Endothelial cell of umbilical vein (primary cell): ENCODE data around the gene ZDHHC5. TPM values are rescaled to one million over a fixed set of nuclear protein-coding genes. Genes with fewer than 3 reads are reported as not detected.

Experiments
- BruUV-seq: library from RNA; stranded (reverse); fragments of 400-500 nt; replicated peaks from 2 replicates; lab custom pipeline; 2021; lab: Mats Ljungman, UMichigan
- CTCF ChIA-PET: fragments of 300-600, 350-600 bp; sonication (Branson Sonifier 250); formaldehyde crosslinking; loops from one replicate; lab custom pipeline; 2021; ENCODE audit warnings: antibody characterized with exemption, inconsistent platforms; lab: Charles Lee
- POLR2A ChIA-PET: fragments of 300-600, 350-600 bp; sonication (Branson Sonifier 250); formaldehyde crosslinking; loops from one replicate; lab custom pipeline; 2021; ENCODE audit warnings: antibody characterized with exemption, inconsistent platforms; lab: Charles Lee
- DNase-seq: peaks from one replicate; pipeline ENCODE4 v3.0.0-alpha.2; 2011; ENCODE audit warnings: low read depth, low spot score
- FAIRE-seq: peaks from 2 replicates; lab custom pipeline; 2011; peaks lifted over from hg19 to GRCh38; lab: Jason Lieb, UNC
- H2AFZ ChIP-seq: 2 replicates; pipeline ENCODE4 v1.6.0; 2012; ENCODE audit warnings: low read depth, low read length, control low read depth, inconsistent platforms
- H3K27ac ChIP-seq: 2 replicates; pipeline ENCODE4 v1.5.1; 2011; ENCODE audit warnings: low read depth, mild to moderate bottlenecking, control low read depth, low read length, moderate library complexity; ENCODE audit not compliant: insufficient read depth
- H3K27me3 ChIP-seq, 2 experiments: 2 replicates each; pipeline versions ENCODE4 v1.6.0 to v1.6.1; 2011; ENCODE audit warnings: low read length in 2 of 2, mixed read lengths in 1 of 2; ENCODE audit not compliant: control insufficient read depth in 2 of 2, insufficient read depth in 2 of 2
- H3K36me3 ChIP-seq, 2 experiments: 2 replicates in 1 of 2; 3 replicates in 1 of 2; pipeline ENCODE4 v1.5.1; 2011; ENCODE audit warnings: low read length in 2 of 2, mild to moderate bottlenecking in 1 of 2, moderate library complexity in 1 of 2; ENCODE audit not compliant: control insufficient read depth in 2 of 2, insufficient read depth in 2 of 2; ENCODE audit errors: extremely low read depth in 1 of 2
- H3K4me1 ChIP-seq: 3 replicates; pipeline ENCODE4 v1.5.1; 2011; ENCODE audit warnings: mild to moderate bottlenecking, low read length; ENCODE audit not compliant: control insufficient read depth, insufficient read depth; ENCODE audit errors: extremely low read depth
- H3K4me2 ChIP-seq: 2 replicates; pipeline ENCODE4 v1.6.1; 2011; ENCODE audit warnings: low read length, control low read depth, mixed read lengths; ENCODE audit not compliant: insufficient read depth
- H3K4me3 ChIP-seq, 3 experiments: fragments of 200-600 bp in 1 of 3; sonication (generic), shearing (Covaris generic) in 1 of 3; replicated peaks in 1 of 3; 2 replicates each; pipeline ENCODE4 v1.5.1; 2011 to 2016; ENCODE audit warnings: control low read depth in 3 of 3, low read length in 3 of 3, mild to moderate bottlenecking in 2 of 3, inconsistent platforms in 1 of 3, low read depth in 1 of 3, moderate library complexity in 1 of 3; ENCODE audit not compliant: insufficient read depth in 1 of 3
- H3K79me2 ChIP-seq: 2 replicates; pipeline ENCODE4 v1.6.0; 2012; ENCODE audit warnings: low read length, inconsistent platforms; ENCODE audit not compliant: control insufficient read depth, insufficient read depth
- H3K9ac ChIP-seq: replicated peaks from 2 replicates; pipeline ENCODE3; 2011; ENCODE audit warnings: low read length, control low read depth; ENCODE audit not compliant: insufficient read depth; ENCODE audit errors: extremely low read depth
- H3K9me1 ChIP-seq: replicated peaks from 3 replicates; pipeline ENCODE4 v1.6.0; 2011; ENCODE audit warnings: mild to moderate bottlenecking, low read length; ENCODE audit not compliant: control insufficient read depth, insufficient read depth; ENCODE audit errors: extremely low read depth
- H3K9me3 ChIP-seq: replicated peaks from 2 replicates; pipeline ENCODE4 v1.5.1; 2012; ENCODE audit warnings: low read length, inconsistent platforms; ENCODE audit not compliant: control insufficient read depth, insufficient read depth
- H4K20me1 ChIP-seq: replicated peaks from 2 replicates; pipeline ENCODE3; 2011; ENCODE audit warnings: mild to moderate bottlenecking, low read length; ENCODE audit not compliant: control insufficient read depth, insufficient read depth; ENCODE audit errors: extremely low read depth
- FOS ChIP-seq: IDR thresholded peaks from 2 replicates; pipeline ENCODE4 v1.6.1; 2011; ENCODE audit warnings: mild to moderate bottlenecking, low read length, moderate library complexity, borderline replicate concordance; ENCODE audit not compliant: insufficient read depth
- MAX ChIP-seq: IDR thresholded peaks from 2 replicates; pipeline ENCODE4 v1.6.1; 2011; ENCODE audit not compliant: insufficient read depth, insufficient read length
- POLR2A ChIP-seq: IDR thresholded peaks from 2 replicates; pipeline ENCODE4 v1.6.1; 2012; ENCODE audit warnings: low read depth, mild to moderate bottlenecking, control low read depth, low read length
- POLR2AphosphoS5 ChIP-seq: IDR thresholded peaks from 2 replicates; pipeline ENCODE4 v1.6.1; 2012; ENCODE audit warnings: low read depth, mild to moderate bottlenecking, control low read depth, low read length, moderate library complexity; ENCODE audit not compliant: insufficient read depth
- dilution Hi-C: fragments of 300-500 bp; cut with MboI; formaldehyde crosslinking; loops from one replicate; pipeline ENCODE4 v1.15.0; 2019; ENCODE audit warnings: low sequenced_read_pairs; ENCODE audit not compliant: extremely low pct_ligation_motif_present
- intact Hi-C: fragments of 100-400 bp; cut with micrococcal nuclease; formaldehyde crosslinking; loops from one replicate; pipeline ENCODE4 v1.10.0; 2022
- polyA plus RNA-seq, 4 experiments: library from polyadenylated mRNA; depleted of rRNA in 3 of 4; stranded (reverse) in 3 of 4; unstranded in 1 of 4; fragments of >200 nt; gene quantifications; 2 replicates each; pipeline versions ENCODE4 v1.2.1 to v1.2.3, GENCODE V29; 2011 to 2012; ENCODE audit warnings: missing spikeins in 1 of 4
- total RNA-seq: library from RNA; stranded (reverse); gene quantifications from 2 replicates; pipeline ENCODE4 v1.2.3, GENCODE V29; 2021

The ZDHHC5 gene
- total and polyA plus RNA-seq, 2 donors (not counting 3 experiments of a cell fraction or from before 2014, with no cell fraction given), result 52.9 to 67.4 TPM

DNA sequence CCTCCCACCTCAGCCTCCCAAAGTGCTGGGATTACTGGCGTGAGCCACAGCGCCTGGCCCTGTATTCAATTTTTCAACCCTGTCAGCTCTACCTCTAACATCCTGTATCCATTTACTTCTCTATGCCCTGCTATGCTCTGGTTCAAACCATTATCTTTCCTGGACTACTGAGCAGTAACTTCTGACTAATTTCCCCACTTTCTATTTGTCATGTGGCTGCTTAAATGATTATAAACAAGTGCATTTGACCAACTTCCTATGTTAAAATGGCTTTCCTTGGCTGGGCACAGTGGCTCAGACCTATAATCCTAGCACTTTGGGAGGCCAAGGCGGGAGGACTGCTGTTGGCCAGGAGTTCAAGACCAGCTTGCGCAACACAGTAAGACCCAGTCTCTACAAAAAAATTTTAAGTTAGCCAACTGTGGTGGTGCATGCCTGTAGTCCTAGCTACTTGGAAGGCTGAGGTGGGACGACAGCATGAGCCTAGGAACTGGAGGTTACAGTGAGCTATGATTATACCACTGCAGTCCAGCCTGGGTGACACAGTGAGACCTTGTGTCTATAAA is 42.0 kb downstream of the ZDHHC5 start:
- H3K36me3 ChIP-seq, result no peaks in the 10 kb centered on the region
- no TSS peak for BruUV-seq
- TF ChIP-seq MAX (no peak), FOS (no peak)
- dilution Hi-C loops (no loop called here), intact Hi-C loops (no loop called here)
- H3K4me3 ChIP-seq, result no peak overlapping the region
- no peaks in the 10 kb centered on the region for H3K9me3 ChIP-seq
- ChIA-PET POLR2A (no interaction called here), CTCF (interaction anchor here (0.5 to 4.1 kb wide), 2 partner anchors 32 to 91 kb away, joined by 3 to 21 read pairs; no protein-coding TSS in a partner anchor)
- peaks cover 18% of the 10 kb centered on the region for H3K4me1 ChIP-seq
- FAIRE-seq, result no peak
- H2AFZ ChIP-seq, result no peak overlapping the region
- no peaks in the 10 kb centered on the region for H3K9me1 ChIP-seq
- no peaks in the 10 kb centered on the region for H4K20me1 ChIP-seq
- no peaks in the 10 kb centered on the region for H3K27me3 ChIP-seq
- H3K4me2 ChIP-seq, result no peak overlapping the region
- peaks cover 43% of the 10 kb centered on the region for H3K79me2 ChIP-seq
- H3K9ac ChIP-seq, result no peak overlapping the region
- no peak overlapping the region for H3K27ac ChIP-seq
- no peak for DNase-seq

- H4K20me1 ChIP-seq, result no peaks in the 10 kb centered on the region
- DNase-seq, result no peak
- H3K79me2 ChIP-seq, result peaks cover 44% of the 10 kb centered on the region
- H3K4me1 ChIP-seq, result peaks cover 18% of the 10 kb centered on the region
- CTCF ChIA-PET, result interaction anchor here (0.6 to 4.1 kb wide), 4 partner anchors 30 to 90 kb away, joined by 3 to 21 read pairs (median 3); no protein-coding TSS in a partner anchor
- peak within 1 kb of the TSS; percentile 64 to 100 (median 78) for H3K4me3 ChIP-seq
- H3K27ac ChIP-seq, result peak within 1 kb of the TSS; percentile 67
- peak within 1 kb of the TSS; percentile 74 for H3K4me2 ChIP-seq
- dilution Hi-C loops (no loop called here), intact Hi-C loops (loop anchor here (1.0 to 2.0 kb wide), 7 partner anchors 30 to 867 kb away; partner anchors contain the start of genes CTNND1, SELENOH and ZFP91)
- FAIRE-seq, result no peak
- peak within 1 kb of the TSS; percentile 88 for H3K9ac ChIP-seq
- TF ChIP-seq POLR2A, result peak; percentile 49
- TF ChIP-seq MAX, result no peak
- peak; percentile 23 for TF ChIP-seq POLR2AphosphoS5
- no peaks in the 10 kb centered on the region for H3K9me1 ChIP-seq
- POLR2A ChIA-PET, result interaction anchor here (0.6 to 1.1 kb wide), 6 partner anchors 19 to 97 kb away, joined by 3 to 4 read pairs (median 3); partner anchors contain the start of genes CTNND1 and SELENOH
- no peaks in the 10 kb centered on the region for H3K27me3 ChIP-seq
- BruUV-seq, result TSS peak; percentile 68
- H3K36me3 ChIP-seq, result no peaks in the 10 kb centered on the region
- peak within 1 kb of the TSS; percentile 71 for H2AFZ ChIP-seq
- H3K9me3 ChIP-seq, result no peaks in the 10 kb centered on the region
These were observed 43.7 kb downstream of the ZDHHC5 start, which contains the start of gene MED19 for GRCh38 chr11:57711414-57712255. TSS of gene MED19 (minus strand) at chr11:57712215. CDS start at chr11:57712179, 36 bp downstream.
